Activated CD8-positive, alpha-beta T cell treated with anti-CD3 and anti-CD28 coated beads, Interleukin-2, amount 10 ng/mL, durations not matched to agents 7 days and 5 days (primary cell): ENCODE measurements around the gene NPM1. TPM values are rescaled to one million over a fixed set of nuclear protein-coding genes. Genes with fewer than 3 reads are reported as not detected.
A peak's percentile ranks its signal among the peaks of the same experiment; 100 is the strongest.
"Not testable (repeated sequence)": the region's sequence is repeated elsewhere in the genome, so short reads cannot be mapped to it uniquely, and the experiment has no call there.

Experiments used
- ATAC-seq: fragments of 150-1000 bp; cut with Tn5 transposase; one replicate; pipeline ENCODE4 v1.10.0; 2021; ENCODE audit warnings: moderate library complexity
- CTCF ChIA-PET: fragments of 350-600 bp; sonication (Branson Sonifier 250); formaldehyde crosslinking; loops from one replicate; lab custom pipeline; 2021; ENCODE audit warnings: antibody characterized with exemption; lab: Charles Lee
- POLR2A ChIA-PET: fragments of 350-600 bp; sonication (Branson Sonifier 250); formaldehyde crosslinking; loops from one replicate; lab custom pipeline; 2021; ENCODE audit warnings: antibody characterized with exemption; lab: Charles Lee
- DNase-seq: peaks from one replicate; pipeline ENCODE4 v3.0.0-alpha.2; 2020
- H3K27ac Mint-ChIP-seq: one replicate; pipeline ENCODE4 v1.8.0; 2021; ENCODE audit warnings: mild to moderate bottlenecking, mixed read lengths
- H3K27me3 Mint-ChIP-seq: one replicate; pipeline ENCODE4 v1.8.0; 2021; ENCODE audit warnings: low read depth, mixed read lengths
- H3K36me3 Mint-ChIP-seq: one replicate; pipeline ENCODE4 v1.8.0; 2021; ENCODE audit warnings: low read depth, mixed read lengths
- H3K4me1 Mint-ChIP-seq: one replicate; pipeline ENCODE4 v1.8.0; 2021; ENCODE audit warnings: low read depth, mixed read lengths
- H3K4me3 Mint-ChIP-seq: one replicate; pipeline ENCODE4 v1.8.0; 2021; ENCODE audit warnings: mild to moderate bottlenecking, mixed read lengths
- H3K9me3 Mint-ChIP-seq: one replicate; pipeline ENCODE4 v1.8.0; 2022; ENCODE audit warnings: mixed read lengths; ENCODE audit not compliant: insufficient read depth
- total RNA-seq, 2 experiments: library from RNA; stranded (reverse); gene quantifications; one replicate each; pipeline ENCODE4 v1.2.3, GENCODE V29; 2021

Gene NPM1
- total RNA-seq, 2 experiments from 2014 or later = 1,308 to 1,394 TPM

DNA sequence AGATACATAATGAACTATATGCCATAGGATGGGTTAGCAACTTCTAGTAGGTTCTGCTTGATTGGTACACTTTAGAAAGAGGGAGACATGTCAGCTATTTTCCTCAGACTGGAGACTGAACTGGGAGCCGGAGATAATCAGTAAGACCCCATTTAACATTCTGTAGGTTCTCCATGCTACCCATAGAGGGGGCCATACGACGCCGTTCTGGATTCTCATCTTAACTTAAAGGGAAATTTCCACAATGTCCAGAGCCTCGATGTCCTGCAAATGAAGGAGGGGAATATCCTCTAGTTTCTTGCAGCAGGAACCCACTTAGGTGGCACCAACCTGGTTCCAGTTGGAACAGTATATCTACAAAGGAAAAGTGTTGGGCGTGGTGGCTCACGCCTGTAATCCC lies 22.3 kb upstream of the NPM1 start:
- Mint-ChIP-seq H3K9me3 (no peaks in the 10 kb centered on the region), H3K27ac (no peak overlapping the region), H3K4me1 (no peaks in the 10 kb centered on the region), H3K4me3 (no peak overlapping the region), H3K36me3 (no peaks in the 10 kb centered on the region), H3K27me3 (peaks cover 14% of the 10 kb centered on the region)
- DNase-seq (no peak), ATAC-seq (no peak)
- CTCF ChIA-PET = interaction anchor here (1.7 kb wide), 2 partner anchors 12 to 28 kb away, joined by 3 to 4 read pairs; no protein-coding TSS in a partner anchor
- POLR2A ChIA-PET = no interaction called here

DNA sequence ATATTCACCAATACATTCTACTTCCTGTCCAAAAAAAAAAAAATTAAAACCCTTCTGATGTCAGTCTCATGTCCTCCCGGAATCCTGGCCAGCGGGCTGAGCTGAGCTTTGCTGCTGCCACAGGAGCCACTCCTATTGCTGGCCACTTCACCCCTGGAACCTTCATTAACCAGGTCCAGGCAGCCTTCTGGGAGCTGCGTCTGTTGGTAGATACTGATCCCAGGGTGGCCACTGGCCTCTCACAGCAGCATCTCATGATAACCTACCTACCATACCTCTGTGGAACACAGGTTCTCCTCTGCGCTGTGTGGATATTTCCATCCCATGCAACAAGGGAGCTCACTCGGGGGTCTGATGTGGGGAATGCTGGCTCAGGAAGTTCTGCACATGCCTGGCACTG lies 21.0 kb upstream of the NPM1 start:
- no peak for DNase-seq
- Mint-ChIP-seq H3K27me3 (peaks cover 14% of the 10 kb centered on the region), H3K36me3 (no peaks in the 10 kb centered on the region), H3K9me3 (no peaks in the 10 kb centered on the region), H3K4me3 (no peak overlapping the region), H3K27ac (no peak overlapping the region), H3K4me1 (no peaks in the 10 kb centered on the region)
- ATAC-seq = no peak
- POLR2A ChIA-PET = interaction anchor here (0.5 to 0.7 kb wide), 2 partner anchors 22 to 36 kb away, joined by 3 read pairs; no protein-coding TSS in a partner anchor
- CTCF ChIA-PET = interaction anchor here (1.7 kb wide), 1 partner anchor 27 kb away, joined by 4 read pairs; no protein-coding TSS in a partner anchor

DNA sequence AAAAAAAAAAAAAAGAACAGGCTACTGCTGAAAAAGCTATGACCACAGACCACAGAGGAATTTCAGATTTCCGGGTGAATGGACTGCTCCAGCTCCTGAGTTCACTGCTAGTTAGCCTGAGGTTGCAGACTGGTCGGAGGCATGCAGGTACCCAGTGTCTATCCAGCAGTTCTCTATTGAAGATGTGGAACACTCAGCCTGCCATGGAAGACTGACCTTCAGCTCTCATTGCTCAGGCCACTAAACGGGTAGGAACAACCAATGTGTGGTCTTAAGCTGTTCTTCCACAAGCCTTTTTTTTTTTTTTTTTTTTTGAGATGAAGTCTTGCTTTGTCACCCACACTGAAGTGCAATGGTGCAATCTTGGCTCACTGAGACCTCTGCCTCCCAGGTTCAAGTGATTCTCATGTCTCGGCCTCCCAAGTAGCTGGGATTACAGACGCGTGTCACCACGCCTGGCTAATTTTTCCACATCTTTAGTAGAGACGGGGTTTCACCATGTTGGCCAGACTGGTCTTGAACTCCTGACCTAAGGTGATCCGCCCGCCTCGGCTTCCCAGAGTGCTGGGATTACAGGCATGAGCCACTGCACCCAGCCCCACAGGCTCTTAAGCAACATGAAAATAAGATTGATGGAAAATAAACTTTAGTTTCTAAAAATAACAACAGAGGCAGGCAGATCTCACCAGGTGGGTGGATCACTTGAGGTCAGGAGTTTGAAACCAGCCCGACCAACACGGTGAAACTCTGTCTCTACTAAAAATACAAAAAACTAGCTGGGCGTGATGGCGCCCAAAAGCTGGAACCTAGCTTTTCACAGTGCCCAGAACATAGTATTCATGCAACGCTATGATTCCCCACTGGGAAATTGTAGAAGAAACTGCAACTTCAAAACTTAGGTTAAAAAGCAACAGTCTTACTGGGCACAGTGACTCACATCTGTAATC lies 20.0 kb upstream of the NPM1 start:
- DNase-seq (no peak), ATAC-seq (no peak)
- CTCF ChIA-PET = interaction anchor here (1.0 kb wide), 1 partner anchor 13 kb away, joined by 4 read pairs; no protein-coding TSS in a partner anchor
- no peak overlapping the region for H3K4me3 Mint-ChIP-seq
- no peaks in the 10 kb centered on the region for H3K36me3 Mint-ChIP-seq
- no peaks in the 10 kb centered on the region for H3K9me3 Mint-ChIP-seq
- POLR2A ChIA-PET = interaction anchor here (0.7 kb wide), 1 partner anchor 21 kb away, joined by 3 read pairs; no protein-coding TSS in a partner anchor
- H3K4me1 Mint-ChIP-seq = no peaks in the 10 kb centered on the region
- peaks cover 15% of the 10 kb centered on the region for H3K27me3 Mint-ChIP-seq
- H3K27ac Mint-ChIP-seq = no peak overlapping the region

DNA sequence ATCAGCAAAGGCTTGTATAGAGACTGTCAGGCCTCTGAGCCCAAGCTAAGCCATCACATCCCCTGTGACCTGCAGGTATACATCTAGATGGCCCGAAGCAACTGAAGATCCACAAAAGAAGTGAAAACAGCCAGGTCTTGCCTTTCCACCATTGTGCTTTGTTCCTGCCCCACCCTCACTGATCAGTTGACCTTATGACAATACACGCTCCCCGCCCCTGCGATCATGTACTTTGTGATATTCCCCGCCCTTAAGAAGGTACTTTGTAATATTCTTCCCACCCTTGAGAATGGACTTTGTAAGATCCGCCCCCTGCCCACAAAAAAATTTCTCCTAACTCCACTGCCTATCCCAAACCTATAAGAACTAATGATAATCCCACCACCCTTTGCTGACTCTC lies 18.6 kb upstream of the NPM1 start:
- no peak overlapping the region for H3K27ac Mint-ChIP-seq
- no peak for ATAC-seq
- ChIA-PET POLR2A (no interaction called here), CTCF (no interaction called here)
- H3K4me1 Mint-ChIP-seq = no peaks in the 10 kb centered on the region
- no peaks in the 10 kb centered on the region for H3K9me3 Mint-ChIP-seq
- no peak overlapping the region for H3K4me3 Mint-ChIP-seq
- H3K36me3 Mint-ChIP-seq = no peaks in the 10 kb centered on the region
- no peak for DNase-seq
- H3K27me3 Mint-ChIP-seq = peaks cover 8% of the 10 kb centered on the region

DNA sequence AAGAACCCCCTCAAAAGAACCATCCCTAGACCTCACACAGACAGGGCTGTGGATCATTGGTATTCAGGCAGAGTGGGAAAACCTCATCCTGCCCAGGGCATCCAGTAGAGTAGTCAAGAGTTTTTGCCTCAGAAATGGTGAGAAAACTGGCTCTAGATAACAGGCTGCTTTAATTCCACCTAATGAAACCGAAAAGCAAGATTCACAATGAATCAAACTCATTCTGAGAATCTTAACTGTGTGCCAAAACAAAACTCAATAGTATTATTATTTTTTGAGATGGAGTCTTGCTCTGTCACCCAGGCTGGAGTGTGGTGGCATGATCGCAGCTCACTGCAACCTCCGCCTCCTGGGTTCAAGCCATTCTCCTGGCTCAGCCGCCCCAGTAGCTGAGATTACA lies 17.8 kb upstream of the NPM1 start:
- CTCF ChIA-PET = no interaction called here
- H3K27me3 Mint-ChIP-seq = peaks cover 7% of the 10 kb centered on the region
- no peak overlapping the region for H3K27ac Mint-ChIP-seq
- POLR2A ChIA-PET = no interaction called here
- H3K4me1 Mint-ChIP-seq = no peaks in the 10 kb centered on the region
- no peaks in the 10 kb centered on the region for H3K36me3 Mint-ChIP-seq
- DNase-seq (no peak), ATAC-seq (no peak)
- no peaks in the 10 kb centered on the region for H3K9me3 Mint-ChIP-seq
- no peak overlapping the region for H3K4me3 Mint-ChIP-seq

DNA sequence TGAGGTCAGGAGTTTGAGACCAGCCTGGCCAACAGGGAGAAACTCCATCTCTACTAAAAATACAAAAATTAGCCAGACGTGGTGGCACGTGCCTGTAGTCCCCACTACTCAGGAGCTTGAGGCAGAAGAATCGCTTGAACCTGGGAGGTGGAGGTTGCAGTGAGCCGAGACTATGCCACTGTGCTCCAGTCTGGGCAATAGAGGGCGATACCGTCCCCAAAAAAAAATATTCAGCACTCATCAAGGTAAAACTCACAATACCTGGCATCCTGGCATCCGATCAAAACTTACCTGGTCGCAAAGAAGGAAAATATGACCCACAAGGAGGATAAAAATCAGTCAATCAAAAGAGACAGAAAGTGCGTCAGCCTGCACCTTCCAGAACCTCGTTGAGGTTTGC lies 16.8 kb upstream of the NPM1 start:
- CTCF ChIA-PET, ATAC-seq, H3K27ac Mint-ChIP-seq, H3K36me3 Mint-ChIP-seq, H3K4me1 Mint-ChIP-seq, H3K4me3 Mint-ChIP-seq, H3K9me3 Mint-ChIP-seq, POLR2A ChIA-PET, H3K27me3 Mint-ChIP-seq, DNase-seq: not testable (repeated sequence)

DNA sequence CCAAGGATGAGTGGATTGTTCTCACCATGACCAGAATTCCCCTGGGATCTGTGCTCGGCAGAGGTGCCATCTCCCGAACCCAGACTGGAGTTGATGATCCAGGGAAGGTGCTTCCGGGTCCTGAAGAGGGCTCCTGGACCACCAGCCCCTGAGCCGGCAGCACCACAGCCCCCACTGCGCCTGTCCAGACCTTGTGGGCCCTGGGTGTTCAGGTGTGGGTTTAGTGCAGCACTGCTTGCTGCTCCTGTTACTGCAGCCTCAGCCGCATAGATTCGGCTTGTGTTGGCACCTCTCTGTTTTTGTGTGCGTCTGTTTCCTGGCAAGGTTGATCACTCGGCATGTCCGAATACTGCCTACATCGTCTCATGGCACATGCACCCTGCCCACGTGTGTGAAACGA lies 16.3 kb upstream of the NPM1 start:
- POLR2A ChIA-PET = no interaction called here
- peaks cover 2% of the 10 kb centered on the region for H3K27me3 Mint-ChIP-seq
- no peak for ATAC-seq
- CTCF ChIA-PET = no interaction called here
- no peak overlapping the region for H3K27ac Mint-ChIP-seq
- H3K36me3 Mint-ChIP-seq = no peaks in the 10 kb centered on the region
- DNase-seq = no peak
- no peak overlapping the region for H3K4me3 Mint-ChIP-seq
- no peaks in the 10 kb centered on the region for H3K9me3 Mint-ChIP-seq
- H3K4me1 Mint-ChIP-seq = no peaks in the 10 kb centered on the region

DNA sequence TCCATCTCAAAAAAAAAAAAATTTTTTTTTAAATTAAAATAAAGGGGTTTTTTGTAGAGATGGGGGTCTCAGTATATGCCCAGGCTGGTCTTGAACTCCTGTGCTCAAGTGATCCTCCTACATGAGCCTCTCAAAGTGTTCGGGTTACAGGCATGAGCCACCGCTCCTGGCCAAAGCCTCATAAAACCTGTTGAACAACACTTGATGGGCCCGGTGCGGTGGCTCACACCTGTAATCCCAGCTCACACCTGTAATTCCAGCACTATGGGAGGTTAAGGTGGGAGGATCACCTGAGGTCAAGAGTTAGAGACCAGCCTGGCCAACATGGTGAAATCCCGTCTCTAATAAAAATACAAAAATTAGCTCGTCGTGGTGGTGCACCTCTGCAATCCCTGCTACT lies 7.7 kb upstream of the NPM1 start:
- CTCF ChIA-PET = interaction anchor here (1.4 kb wide), 1 partner anchor 12 kb away, joined by 4 read pairs; no protein-coding TSS in a partner anchor
- Mint-ChIP-seq H3K36me3 (no peaks in the 10 kb centered on the region), H3K27me3 (no peaks in the 10 kb centered on the region), H3K4me1 (peaks cover 1% of the 10 kb centered on the region), H3K27ac (no peak overlapping the region), H3K4me3 (no peak overlapping the region), H3K9me3 (no peaks in the 10 kb centered on the region)
- no peak for ATAC-seq
- no peak for DNase-seq
- POLR2A ChIA-PET = no interaction called here

DNA sequence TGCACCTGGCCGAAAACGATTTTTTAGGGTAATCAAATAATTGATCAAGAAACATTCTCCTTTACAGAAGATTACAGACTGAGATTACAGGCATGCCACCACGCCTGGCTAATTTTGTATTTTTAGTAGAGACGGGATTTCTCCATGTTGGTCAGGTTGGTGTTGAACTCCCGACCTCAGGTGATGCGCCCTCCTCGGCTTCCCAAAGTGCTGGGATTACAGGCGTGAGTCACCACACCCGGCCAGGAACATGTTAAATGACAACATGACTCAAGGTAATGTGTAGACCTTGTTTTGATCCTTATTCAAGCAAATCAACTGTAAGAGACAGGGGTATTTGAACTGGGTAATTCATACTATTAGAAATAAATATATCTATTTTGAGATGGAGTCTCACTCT lies 3.2 kb upstream of the NPM1 start:
- peaks cover 20% of the 10 kb centered on the region for H3K36me3 Mint-ChIP-seq
- H3K27me3 Mint-ChIP-seq, DNase-seq, CTCF ChIA-PET, POLR2A ChIA-PET, H3K4me1 Mint-ChIP-seq, H3K27ac Mint-ChIP-seq, H3K9me3 Mint-ChIP-seq, H3K4me3 Mint-ChIP-seq, ATAC-seq: not testable (repeated sequence)

DNA sequence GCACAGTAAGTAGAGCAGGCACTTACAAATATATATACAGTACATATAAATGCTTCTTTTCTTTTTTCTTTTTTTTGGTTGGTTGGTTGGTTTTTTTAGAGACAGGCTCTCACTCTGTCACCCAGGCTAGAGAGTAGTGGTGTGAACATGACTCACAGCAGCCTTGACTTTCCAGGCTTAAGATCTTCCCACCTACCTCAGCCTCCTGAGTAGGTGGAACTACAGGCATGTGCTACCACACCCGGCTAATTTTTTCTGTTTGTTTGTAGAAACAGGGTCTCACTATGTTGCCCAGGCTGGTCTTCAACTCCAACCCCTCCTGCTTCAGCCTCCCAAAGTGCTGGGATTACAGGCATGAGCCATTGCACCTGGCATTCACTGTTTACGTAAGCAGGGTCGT lies 2.6 kb upstream of the NPM1 start:
- H3K4me3 Mint-ChIP-seq, ATAC-seq, DNase-seq, POLR2A ChIA-PET, CTCF ChIA-PET, H3K27me3 Mint-ChIP-seq, H3K9me3 Mint-ChIP-seq, H3K27ac Mint-ChIP-seq: not testable (repeated sequence)
- peaks cover 12% of the 10 kb centered on the region for H3K4me1 Mint-ChIP-seq
- H3K36me3 Mint-ChIP-seq = peaks cover 26% of the 10 kb centered on the region

DNA sequence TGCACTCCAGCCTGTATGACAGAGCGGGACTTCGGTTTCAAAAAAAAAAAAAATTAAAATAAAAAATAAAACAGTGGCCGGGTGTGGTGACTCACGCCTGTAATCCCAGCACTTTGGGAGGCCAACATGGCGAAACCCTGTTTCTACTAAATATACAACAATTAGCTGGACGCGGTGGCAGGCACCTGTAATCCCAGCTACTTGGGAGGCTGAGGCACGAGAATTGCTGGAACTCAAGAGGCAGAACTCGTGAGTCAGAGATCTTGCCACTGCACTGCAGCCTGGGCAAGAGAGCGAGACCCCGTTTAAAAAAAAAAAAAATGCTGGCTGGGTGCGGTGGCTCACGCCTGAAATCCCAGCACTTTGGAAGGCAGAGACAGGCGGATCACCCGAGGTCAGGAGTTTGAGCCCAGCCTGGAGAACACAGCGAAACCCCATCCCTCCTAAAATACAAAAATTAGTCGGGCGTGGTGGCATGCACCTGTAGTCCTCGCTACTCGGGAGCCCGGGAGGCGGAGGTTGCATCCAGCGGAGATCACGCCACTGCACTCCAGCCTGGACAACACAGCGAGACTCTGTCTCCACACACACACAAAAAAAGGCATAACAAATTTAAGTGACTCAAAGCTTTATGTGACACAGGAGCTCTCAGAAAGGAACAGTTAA lies 1.5 kb upstream of the NPM1 start:
- Mint-ChIP-seq H3K36me3 (peaks cover 37% of the 10 kb centered on the region), H3K27ac (peak overlapping the region; percentile 52), H3K27me3 (no peaks in the 10 kb centered on the region), H3K9me3 (no peaks in the 10 kb centered on the region), H3K4me3 (peak overlapping the region; percentile 15), H3K4me1 (peaks cover 23% of the 10 kb centered on the region)
- CTCF ChIA-PET = interaction anchor here (1.1 kb wide), 1 partner anchor 22 kb away, joined by 3 read pairs; no protein-coding TSS in a partner anchor
- ATAC-seq = no peak
- DNase-seq = no peak
- POLR2A ChIA-PET = interaction anchor here (1.0 kb wide), 1 partner anchor 11 kb away, joined by 4 read pairs; no protein-coding TSS in a partner anchor
